Breast epithelium (tissue), 4 donors: ENCODE measurements around the gene PAK5. TPM values are rescaled to one million over a fixed set of nuclear protein-coding genes. Genes with fewer than 3 reads are reported as not detected.

Experiments used
- DNase-seq, 2 donors: peaks; one replicate each; pipeline ENCODE4 v3.0.0-alpha.2; 2019; ENCODE audit warnings: low spot score in 2 of 2
- H3K27ac ChIP-seq, 2 donors: fragments of 200-600 bp; sonication (generic) in 1 of 2; one replicate each; pipeline ENCODE4 v1.5.1; 2016 to 2019; ENCODE audit warnings: mild to moderate bottlenecking in 1 of 2
- H3K27me3 ChIP-seq, 2 donors: fragments of 200-600 bp; sonication (generic) in 1 of 2; one replicate each; pipeline versions ENCODE4 v1.5.1 to v1.6.0; 2017 to 2019; ENCODE audit warnings: control low read depth in 1 of 2, mild to moderate bottlenecking in 1 of 2
- H3K36me3 ChIP-seq: fragments of 200-600 bp; one replicate; pipeline ENCODE4 v1.5.1; 2019
- H3K4me1 ChIP-seq, 2 donors: fragments of 200-600 bp; sonication (generic); one replicate each; pipeline ENCODE4 v1.5.1; 2016 to 2019; ENCODE audit warnings: control low read depth in 1 of 2
- H3K4me3 ChIP-seq, 3 donors: fragments of 200-600 bp; sonication (generic); 1 replicate in 2 of 3; 2 replicates in 1 of 3; pipeline ENCODE4 v1.5.1; 2016 to 2019; ENCODE audit warnings: mild to moderate bottlenecking in 3 of 3, moderate library complexity in 2 of 3
- H3K9me3 ChIP-seq, 2 donors: fragments of 200-600 bp; sonication (generic) in 1 of 2; one replicate each; pipeline ENCODE4 v1.5.1; 2016 to 2019; ENCODE audit warnings: control low read depth in 1 of 2
- POLR2A ChIP-seq: fragments of 450-650 bp; IDR thresholded peaks from one replicate; pipeline ENCODE4 v1.6.1; 2016; ENCODE audit warnings: antibody characterized with exemption, mild to moderate bottlenecking, moderate library complexity
- POLR2AphosphoS5 ChIP-seq, 3 donors: sonication (generic); formaldehyde crosslinking; IDR thresholded peaks; one replicate each; pipeline ENCODE4 v1.6.1; 2017; ENCODE audit warnings: antibody characterized with exemption in 3 of 3
- intact Hi-C: fragments of 100-400 bp; cut with DNase I; formaldehyde crosslinking; loops from one replicate; pipeline ENCODE4 v1.15.1; 2023; ENCODE audit warnings: low total_unique reads
- total RNA-seq, 3 donors: library from RNA; depleted of rRNA; stranded (reverse); fragments of >200 nt; gene quantifications; one replicate each; pipeline ENCODE4 v1.1.0, GENCODE V29; 2016
- TF ChIP-seq, protein P1 (sequence below), 3 donors: fragments of 450-650 bp; IDR thresholded peaks; one replicate each; pipeline ENCODE4 v1.5.1; 2016 to 2017; ENCODE audit warnings: antibody characterized with exemption in 3 of 3, mild to moderate bottlenecking in 3 of 3, moderate library complexity in 3 of 3

The PAK5 gene
- total RNA-seq, 3 donors from 2014 or later: 0.66 to 1.3 TPM; not detected in 1

DNA sequence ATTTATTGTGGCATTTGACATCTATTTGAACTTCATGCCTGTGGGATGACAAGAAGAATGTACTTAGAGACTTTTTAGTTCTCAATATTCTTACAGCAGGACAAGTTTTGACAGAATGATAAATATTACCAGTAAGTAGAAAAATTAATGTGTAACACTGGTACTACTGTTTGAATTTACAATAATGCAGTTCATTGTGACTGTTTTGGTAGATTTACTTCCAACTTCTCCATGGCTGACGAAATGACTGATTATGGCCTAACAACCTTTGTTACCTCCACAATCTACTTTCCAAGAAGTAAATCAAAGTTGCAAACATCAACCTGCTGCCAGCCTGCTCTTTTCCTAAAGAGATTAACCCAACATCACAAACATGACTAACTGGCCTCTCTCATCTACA lies 38.5 kb downstream of the PAK5 start:
- Histone ChIP-seq H3K27ac (no peak overlapping the region), H3K9me3 (no peaks in the 10 kb centered on the region), H3K4me3 (no peak overlapping the region), H3K36me3 (no peaks in the 10 kb centered on the region), H3K4me1 (no peaks in the 10 kb centered on the region), H3K27me3 (no peaks in the 10 kb centered on the region)
- no peak for DNase-seq
- intact Hi-C loops: no loop called here
- TF ChIP-seq, protein P1, sequence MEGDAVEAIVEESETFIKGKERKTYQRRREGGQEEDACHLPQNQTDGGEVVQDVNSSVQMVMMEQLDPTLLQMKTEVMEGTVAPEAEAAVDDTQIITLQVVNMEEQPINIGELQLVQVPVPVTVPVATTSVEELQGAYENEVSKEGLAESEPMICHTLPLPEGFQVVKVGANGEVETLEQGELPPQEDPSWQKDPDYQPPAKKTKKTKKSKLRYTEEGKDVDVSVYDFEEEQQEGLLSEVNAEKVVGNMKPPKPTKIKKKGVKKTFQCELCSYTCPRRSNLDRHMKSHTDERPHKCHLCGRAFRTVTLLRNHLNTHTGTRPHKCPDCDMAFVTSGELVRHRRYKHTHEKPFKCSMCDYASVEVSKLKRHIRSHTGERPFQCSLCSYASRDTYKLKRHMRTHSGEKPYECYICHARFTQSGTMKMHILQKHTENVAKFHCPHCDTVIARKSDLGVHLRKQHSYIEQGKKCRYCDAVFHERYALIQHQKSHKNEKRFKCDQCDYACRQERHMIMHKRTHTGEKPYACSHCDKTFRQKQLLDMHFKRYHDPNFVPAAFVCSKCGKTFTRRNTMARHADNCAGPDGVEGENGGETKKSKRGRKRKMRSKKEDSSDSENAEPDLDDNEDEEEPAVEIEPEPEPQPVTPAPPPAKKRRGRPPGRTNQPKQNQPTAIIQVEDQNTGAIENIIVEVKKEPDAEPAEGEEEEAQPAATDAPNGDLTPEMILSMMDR (IDR thresholded peaks at IDR 0.05): no peak
- TF ChIP-seq POLR2A: no peak
- TF ChIP-seq POLR2AphosphoS5 (IDR thresholded peaks at IDR 0.05): no peak

DNA sequence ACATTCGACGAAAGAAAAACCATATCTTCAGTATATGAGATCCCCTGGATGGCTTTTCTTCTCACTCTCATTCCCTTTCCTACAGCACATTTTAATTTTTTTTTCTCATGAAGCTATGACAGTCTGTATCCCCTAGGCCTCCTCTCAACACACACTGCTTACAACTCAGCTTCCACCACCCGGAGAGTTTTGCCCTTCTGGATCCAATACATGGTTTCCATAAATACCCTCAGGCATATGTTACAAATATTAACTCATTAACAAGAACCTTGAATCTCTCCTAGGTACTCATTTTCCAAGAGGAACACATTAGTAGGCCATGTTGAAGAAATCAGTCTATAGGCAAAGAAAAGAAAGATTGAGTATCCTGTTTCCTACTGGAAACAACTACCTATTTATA lies 44.0 kb downstream of the PAK5 start:
- intact Hi-C loops: no loop called here
- Histone ChIP-seq H3K4me1 (no peaks in the 10 kb centered on the region), H3K4me3 (no peak overlapping the region), H3K9me3 (no peaks in the 10 kb centered on the region), H3K27me3 (no peaks in the 10 kb centered on the region), H3K36me3 (no peaks in the 10 kb centered on the region), H3K27ac (no peak overlapping the region)
- no peak for DNase-seq
- no peak for TF ChIP-seq POLR2A
- TF ChIP-seq, protein P1 (IDR thresholded peaks at IDR 0.05): no peak
- TF ChIP-seq POLR2AphosphoS5 (IDR thresholded peaks at IDR 0.05): no peak

DNA sequence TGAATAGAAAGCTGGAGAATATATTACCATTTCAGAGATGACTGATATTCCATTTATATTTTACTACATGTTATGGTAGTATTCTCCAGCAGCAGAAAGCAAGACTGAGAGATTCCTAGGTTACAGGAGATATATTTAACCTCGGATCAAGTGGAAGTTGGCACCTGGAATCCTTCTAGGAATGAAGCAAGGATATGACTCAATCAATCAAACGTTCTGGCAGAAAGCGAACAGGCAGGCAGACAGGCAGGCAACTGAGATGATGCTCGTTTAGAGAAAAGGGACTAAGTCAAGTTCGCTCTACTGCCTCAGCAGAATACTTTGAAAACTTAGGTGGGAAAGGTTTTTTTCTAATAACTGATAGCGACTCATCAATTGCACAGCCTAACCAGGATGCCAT lies 46.2 kb downstream of the PAK5 start:
- Histone ChIP-seq H3K36me3 (no peaks in the 10 kb centered on the region), H3K4me3 (no peak overlapping the region), H3K4me1 (no peaks in the 10 kb centered on the region), H3K9me3 (no peaks in the 10 kb centered on the region), H3K27ac (no peak overlapping the region), H3K27me3 (no peaks in the 10 kb centered on the region)
- intact Hi-C loops: no loop called here
- TF ChIP-seq POLR2AphosphoS5 (IDR thresholded peaks at IDR 0.05) (no peak), POLR2A (no peak)
- TF ChIP-seq, protein P1 (IDR thresholded peaks at IDR 0.05): no peak
- no peak for DNase-seq

DNA sequence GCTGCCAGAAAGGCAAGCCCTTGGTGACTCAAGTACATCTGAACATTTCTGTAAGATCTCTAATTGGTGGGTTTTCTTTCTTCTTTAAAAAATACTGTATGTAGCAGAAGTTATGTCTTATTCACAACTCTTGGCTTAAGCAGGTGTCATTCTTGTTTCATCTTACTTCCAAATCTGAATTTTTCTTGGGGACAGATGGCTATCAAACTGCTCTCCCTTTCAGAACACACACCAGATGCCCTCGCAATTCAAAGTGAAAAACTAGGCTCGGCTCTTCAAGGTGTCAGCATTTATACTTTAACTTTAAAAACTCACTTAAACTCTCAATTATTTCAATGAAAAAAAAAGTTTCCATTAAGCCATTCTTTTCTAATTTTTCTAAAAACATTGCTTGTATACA lies 49.7 kb downstream of the PAK5 start:
- H3K36me3 ChIP-seq: no peaks in the 10 kb centered on the region
- H3K4me3 ChIP-seq: no peak overlapping the region
- intact Hi-C loops: no loop called here
- H3K4me1 ChIP-seq: no peaks in the 10 kb centered on the region
- DNase-seq: no peak
- no peaks in the 10 kb centered on the region for H3K9me3 ChIP-seq
- no peak for TF ChIP-seq POLR2A
- TF ChIP-seq, protein P1 (IDR thresholded peaks at IDR 0.05): no peak
- no peak for TF ChIP-seq POLR2AphosphoS5 (IDR thresholded peaks at IDR 0.05)
- no peaks in the 10 kb centered on the region for H3K27me3 ChIP-seq
- H3K27ac ChIP-seq: no peak overlapping the region

DNA sequence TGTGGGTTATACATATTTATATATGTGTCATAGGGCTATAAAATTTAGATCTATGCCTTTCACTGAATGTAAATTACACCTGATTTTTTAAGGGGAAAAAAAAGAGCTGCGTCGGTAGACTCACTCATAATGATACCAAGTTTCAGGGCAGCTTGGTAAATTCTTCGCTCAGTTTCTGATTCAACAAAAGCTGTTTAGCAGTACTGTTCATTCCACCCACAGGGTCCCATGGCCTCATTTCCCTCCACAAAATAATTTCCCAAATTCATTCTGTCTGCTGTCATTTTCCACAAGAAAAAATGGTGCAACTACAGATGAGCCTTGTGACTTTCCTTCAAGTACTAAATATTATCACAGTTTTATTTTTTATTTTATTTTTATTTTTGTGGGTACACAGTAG lies 63.7 kb downstream of the PAK5 start:
- H3K9me3 ChIP-seq: no peaks in the 10 kb centered on the region
- H3K4me3 ChIP-seq: no peak overlapping the region
- no peaks in the 10 kb centered on the region for H3K36me3 ChIP-seq
- H3K27ac ChIP-seq: no peak overlapping the region
- intact Hi-C loops: no loop called here
- TF ChIP-seq, protein P1 (IDR thresholded peaks at IDR 0.05): no peak
- TF ChIP-seq POLR2A: no peak
- TF ChIP-seq POLR2AphosphoS5 (IDR thresholded peaks at IDR 0.05): no peak
- H3K27me3 ChIP-seq: no peaks in the 10 kb centered on the region
- no peaks in the 10 kb centered on the region for H3K4me1 ChIP-seq
- DNase-seq: no peak
